DMS153 treated with DMSO at 0.1 percent for 48 hours (cell line): ENCODE measurements around the gene TCN2.
"Not testable (repeated sequence)": the region's sequence is repeated elsewhere in the genome, so short reads cannot be mapped to it uniquely, and the experiment has no call there.

Experiments used
- DNase-seq: peaks from one replicate; lab custom pipeline; 2025; ENCODE audit not compliant: unreplicated experiment; lab: John Stamatoyannopoulos, UW

Gene TCN2

GRCh38 chr22:30606455-30607299 is at the start of gene TCN2:
Gene TCN2, plus strand, starts transcription at chr22:30607174. Its CDS starts 158 bp downstream, at chr22:30607332.
- peak; percentile 31 for DNase-seq

GRCh38 chr22:30557243-30557642 is 49.7 kb upstream of the TCN2 start:
- DNase-seq, result no peak

GRCh38 chr22:30559889-30560288 is 47.1 kb upstream of the TCN2 start:
- no peak for DNase-seq

- DNase-seq, result not testable (repeated sequence)
Observed at GRCh38 chr22:30560643-30561202, 46.3 kb upstream of the TCN2 start.

GRCh38 chr22:30561402-30562189 is 45.4 kb upstream of the TCN2 start:
- no peak for DNase-seq

GRCh38 chr22:30562366-30562765 is 44.6 kb upstream of the TCN2 start:
- DNase-seq, result no peak

- DNase-seq, result no peak
Observed at GRCh38 chr22:30564045-30564760, 42.8 kb upstream of the TCN2 start.

- no peak for DNase-seq
Observed at GRCh38 chr22:30564761-30565119, 42.2 kb upstream of the TCN2 start.

- DNase-seq, result no peak
Observed at GRCh38 chr22:30565341-30565740, 41.6 kb upstream of the TCN2 start.

GRCh38 chr22:30566125-30566524 is 40.8 kb upstream of the TCN2 start:
- no peak for DNase-seq

GRCh38 chr22:30567277-30567676 is 39.7 kb upstream of the TCN2 start:
- not testable (repeated sequence) for DNase-seq

- DNase-seq, result no peak
Observed at GRCh38 chr22:30568137-30568805, 38.7 kb upstream of the TCN2 start.

GRCh38 chr22:30569674-30570202 is 37.2 kb upstream of the TCN2 start:
- DNase-seq, result no peak

GRCh38 chr22:30572210-30572609 is 34.8 kb upstream of the TCN2 start:
- no peak for DNase-seq

- DNase-seq, result no peak
Observed at GRCh38 chr22:30572840-30573593, 34.0 kb upstream of the TCN2 start.

GRCh38 chr22:30573594-30574094 is 33.3 kb upstream of the TCN2 start:
- DNase-seq, result no peak

GRCh38 chr22:30574095-30574981 is 32.6 kb upstream of the TCN2 start, which contains the start of gene GAL3ST1:
Gene GAL3ST1, minus strand, starts transcription at chr22:30574665. Its CDS starts 17,273 bp downstream, at chr22:30557392.
- no peak for DNase-seq

GRCh38 chr22:30574997-30575671 is 31.8 kb upstream of the TCN2 start:
- no peak for DNase-seq
